Thyroid gland (tissue), 4 donors: ENCODE data around the gene MRGPRG.

Source experiments
- CTCF ChIP-seq, 6 experiments: fragments of 200-600 bp in 3 of 6; fragments of 450-650 bp in 3 of 6; sonication (generic) in 3 of 6; IDR thresholded peaks; one replicate each; pipeline ENCODE4 v1.5.1; 2016 to 2019; ENCODE audit warnings: antibody characterized with exemption in 6 of 6, mild to moderate bottlenecking in 2 of 6, inconsistent platforms in 1 of 6, moderate library complexity in 1 of 6
- POLR2A ChIP-seq, 2 donors: fragments of 450-650 bp; IDR thresholded peaks; one replicate each; pipeline ENCODE4 v1.6.1; 2017; ENCODE audit warnings: antibody characterized with exemption in 2 of 2, mild to moderate bottlenecking in 2 of 2, moderate library complexity in 1 of 2

- no peak for TF ChIP-seq POLR2A (IDR thresholded peaks at IDR 0.05)
- no peak for TF ChIP-seq CTCF (IDR thresholded peaks at IDR 0.05)
Measured at GRCh38 chr11:3229673-3230630, 11.3 kb upstream of the MRGPRG start.
